HCT116 (cell line): ENCODE results near the gene CERK.
"Not testable (repeated sequence)": the region's sequence is repeated elsewhere in the genome, so short reads cannot be mapped to it uniquely, and the experiment has no call there.

Experiments
- EZH2phosphoT487 ChIP-seq: fragments of 200-600 bp; IDR thresholded peaks from 2 replicates; pipeline ENCODE4 v1.6.1; 2018; ENCODE audit warnings: antibody characterized with exemption, borderline replicate concordance
- JUND ChIP-seq: IDR thresholded peaks from 2 replicates; pipeline ENCODE4 v1.6.1; 2012
- POLR2AphosphoS5 ChIP-seq: IDR thresholded peaks from 2 replicates; pipeline ENCODE4 v1.6.1; 2011; ENCODE audit warnings: mild to moderate bottlenecking, low read depth, low read length, moderate library complexity
- TF ChIP-seq, protein P1 (sequence below), 3 experiments: fragments of 200-600 bp in 1 of 3; sonication (generic) in 1 of 3; IDR thresholded peaks in 2 of 3; conservative IDR thresholded peaks in 1 of 3; 2 replicates each; pipeline ENCODE4 v1.5.1; 2012 to 2017; ENCODE audit warnings: low read depth in 2 of 3, low read length in 2 of 3, antibody characterized with exemption in 1 of 3, borderline replicate concordance in 1 of 3, control low read depth in 1 of 3, mild to moderate bottlenecking in 1 of 3, mixed read lengths in 1 of 3, mixed run types in 1 of 3, moderate library complexity in 1 of 3; ENCODE audit not compliant: insufficient read depth in 1 of 3
- TF ChIP-seq, protein P2 (sequence below): IDR thresholded peaks from 2 replicates; pipeline ENCODE4 v1.6.1; 2012; ENCODE audit warnings: low read depth

DNA sequence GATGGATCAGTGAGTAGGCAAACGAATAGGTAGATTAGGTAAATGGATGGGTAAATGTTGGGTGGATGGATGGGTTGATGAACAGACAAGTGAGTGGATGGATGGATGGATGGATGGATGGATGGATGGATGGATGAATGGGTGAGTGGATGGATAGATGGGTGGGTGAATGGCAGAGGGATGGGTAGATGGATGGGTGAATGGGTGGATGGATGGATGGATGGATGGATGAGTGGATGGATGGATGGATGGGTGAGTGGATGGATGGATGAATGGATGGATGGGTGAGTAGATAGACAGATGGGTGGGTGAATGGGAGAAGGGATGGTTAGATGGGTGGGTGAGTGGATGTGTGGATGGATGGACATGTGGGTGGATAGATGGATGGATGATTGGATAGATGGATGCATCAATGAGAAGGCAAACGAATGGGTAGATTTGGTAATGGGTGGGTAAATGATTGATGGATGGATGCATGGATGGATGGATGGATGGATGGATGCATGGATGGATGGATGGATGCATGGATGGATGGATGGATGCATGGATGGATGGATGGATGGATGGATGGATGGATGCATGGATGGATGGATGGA, 89.7 kb downstream of the CERK start:
- TF ChIP-seq, protein P1, sequence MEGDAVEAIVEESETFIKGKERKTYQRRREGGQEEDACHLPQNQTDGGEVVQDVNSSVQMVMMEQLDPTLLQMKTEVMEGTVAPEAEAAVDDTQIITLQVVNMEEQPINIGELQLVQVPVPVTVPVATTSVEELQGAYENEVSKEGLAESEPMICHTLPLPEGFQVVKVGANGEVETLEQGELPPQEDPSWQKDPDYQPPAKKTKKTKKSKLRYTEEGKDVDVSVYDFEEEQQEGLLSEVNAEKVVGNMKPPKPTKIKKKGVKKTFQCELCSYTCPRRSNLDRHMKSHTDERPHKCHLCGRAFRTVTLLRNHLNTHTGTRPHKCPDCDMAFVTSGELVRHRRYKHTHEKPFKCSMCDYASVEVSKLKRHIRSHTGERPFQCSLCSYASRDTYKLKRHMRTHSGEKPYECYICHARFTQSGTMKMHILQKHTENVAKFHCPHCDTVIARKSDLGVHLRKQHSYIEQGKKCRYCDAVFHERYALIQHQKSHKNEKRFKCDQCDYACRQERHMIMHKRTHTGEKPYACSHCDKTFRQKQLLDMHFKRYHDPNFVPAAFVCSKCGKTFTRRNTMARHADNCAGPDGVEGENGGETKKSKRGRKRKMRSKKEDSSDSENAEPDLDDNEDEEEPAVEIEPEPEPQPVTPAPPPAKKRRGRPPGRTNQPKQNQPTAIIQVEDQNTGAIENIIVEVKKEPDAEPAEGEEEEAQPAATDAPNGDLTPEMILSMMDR (IDR thresholded peaks at IDR 0.05 in 2 of 3, conservative IDR thresholded peaks at IDR 0.05 in 1 of 3; ENCODE audit: borderline replicate concordance in 1 of 3, insufficient read depth in 1 of 3, low read depth in 2 of 3, low read length in 2 of 3): not testable (repeated sequence)
- TF ChIP-seq JUND, EZH2phosphoT487, POLR2AphosphoS5: not testable (repeated sequence)
- TF ChIP-seq, protein P2, sequence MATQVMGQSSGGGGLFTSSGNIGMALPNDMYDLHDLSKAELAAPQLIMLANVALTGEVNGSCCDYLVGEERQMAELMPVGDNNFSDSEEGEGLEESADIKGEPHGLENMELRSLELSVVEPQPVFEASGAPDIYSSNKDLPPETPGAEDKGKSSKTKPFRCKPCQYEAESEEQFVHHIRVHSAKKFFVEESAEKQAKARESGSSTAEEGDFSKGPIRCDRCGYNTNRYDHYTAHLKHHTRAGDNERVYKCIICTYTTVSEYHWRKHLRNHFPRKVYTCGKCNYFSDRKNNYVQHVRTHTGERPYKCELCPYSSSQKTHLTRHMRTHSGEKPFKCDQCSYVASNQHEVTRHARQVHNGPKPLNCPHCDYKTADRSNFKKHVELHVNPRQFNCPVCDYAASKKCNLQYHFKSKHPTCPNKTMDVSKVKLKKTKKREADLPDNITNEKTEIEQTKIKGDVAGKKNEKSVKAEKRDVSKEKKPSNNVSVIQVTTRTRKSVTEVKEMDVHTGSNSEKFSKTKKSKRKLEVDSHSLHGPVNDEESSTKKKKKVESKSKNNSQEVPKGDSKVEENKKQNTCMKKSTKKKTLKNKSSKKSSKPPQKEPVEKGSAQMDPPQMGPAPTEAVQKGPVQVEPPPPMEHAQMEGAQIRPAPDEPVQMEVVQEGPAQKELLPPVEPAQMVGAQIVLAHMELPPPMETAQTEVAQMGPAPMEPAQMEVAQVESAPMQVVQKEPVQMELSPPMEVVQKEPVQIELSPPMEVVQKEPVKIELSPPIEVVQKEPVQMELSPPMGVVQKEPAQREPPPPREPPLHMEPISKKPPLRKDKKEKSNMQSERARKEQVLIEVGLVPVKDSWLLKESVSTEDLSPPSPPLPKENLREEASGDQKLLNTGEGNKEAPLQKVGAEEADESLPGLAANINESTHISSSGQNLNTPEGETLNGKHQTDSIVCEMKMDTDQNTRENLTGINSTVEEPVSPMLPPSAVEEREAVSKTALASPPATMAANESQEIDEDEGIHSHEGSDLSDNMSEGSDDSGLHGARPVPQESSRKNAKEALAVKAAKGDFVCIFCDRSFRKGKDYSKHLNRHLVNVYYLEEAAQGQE: not testable (repeated sequence)
